Upper lobe of left lung (tissue), 6 donors: Measurements from ENCODE around the gene AZI2. TPM values are rescaled to one million over a fixed set of nuclear protein-coding genes. Genes with fewer than 3 reads are reported as not detected.

Experiments used
- ATAC-seq, 2 donors: fragments of 200-7000 bp; cut with Tn5 transposase; one replicate each; pipeline ENCODE4 v1.9.1; 2022; ENCODE audit warnings: mild to moderate bottlenecking in 2 of 2, moderate library complexity in 2 of 2; ENCODE audit not compliant: low FRiP score in 2 of 2
- DNase-seq, 2 donors: peaks; one replicate each; pipeline ENCODE4 v3.0.0-alpha.2; 2019 to 2020
- H3K27ac ChIP-seq, 4 donors: fragments of 200-600 bp; sonication (generic); one replicate each; pipeline ENCODE4 v1.5.1; 2016 to 2019
- H3K27me3 ChIP-seq, 4 donors: fragments of 200-600 bp; sonication (generic); one replicate each; pipeline ENCODE4 v1.5.1; 2017 to 2019
- H3K36me3 ChIP-seq, 4 donors: fragments of 200-600 bp; sonication (generic); one replicate each; pipeline ENCODE4 v1.5.1; 2016 to 2019
- H3K4me1 ChIP-seq, 4 donors: fragments of 200-600 bp; sonication (generic); one replicate each; pipeline ENCODE4 v1.5.1; 2018 to 2019
- H3K4me3 ChIP-seq, 4 donors: fragments of 200-600 bp; sonication (generic); one replicate each; pipeline ENCODE4 v1.5.1; 2017 to 2019; ENCODE audit warnings: mild to moderate bottlenecking in 2 of 4, moderate library complexity in 1 of 4
- H3K9me3 ChIP-seq, 4 donors: fragments of 200-600 bp; sonication (generic); one replicate each; pipeline ENCODE4 v1.5.1; 2018 to 2019
- CTCF ChIP-seq, 6 experiments: fragments of 450-650 bp in 4 of 6; fragments of 200-600 bp in 2 of 6; sonication (generic) in 2 of 6; IDR thresholded peaks; one replicate each; pipeline ENCODE4 v1.5.1; 2016 to 2019; ENCODE audit warnings: antibody characterized with exemption in 6 of 6
- EP300 ChIP-seq, 4 donors: sonication (generic); formaldehyde crosslinking; IDR thresholded peaks; one replicate each; pipeline ENCODE4 v1.5.1; 2017; ENCODE audit warnings: antibody characterized with exemption in 4 of 4, control low read depth in 2 of 4
- POLR2A ChIP-seq, 4 donors: fragments of 450-650 bp; IDR thresholded peaks; one replicate each; pipeline ENCODE4 v1.5.1; 2016 to 2017; ENCODE audit warnings: antibody characterized with exemption in 4 of 4, mild to moderate bottlenecking in 2 of 4
- POLR2AphosphoS5 ChIP-seq, 2 donors: sonication (generic); formaldehyde crosslinking; IDR thresholded peaks; one replicate each; pipeline ENCODE4 v1.5.1; 2017; ENCODE audit warnings: antibody characterized with exemption in 2 of 2
- WGBS, 2 donors: methylation state at CpG; one replicate each; pipeline ENCODE4 v1.1.5; 2017 to 2018; 5-methylcytosine and 5-hydroxymethylcytosine counted together
- total RNA-seq, 6 donors: library from RNA; depleted of rRNA in 4 of 6; stranded (reverse); fragments of >200 nt in 4 of 6; gene quantifications; one replicate each; pipeline versions ENCODE4 v1.1.0 to v1.2.1, GENCODE V29; 2016 to 2021
- donor health status: DM: no; HTN: no; CAD: no; lungs with moderate emphysema.
- donor health status: DM: no; HTN: yes; CAD: no; lungs with severe emphysema.

Gene AZI2
- total RNA-seq, 6 donors from 2014 or later = 48.2 to 101 (median 70.7) TPM

- H3K4me1 ChIP-seq = peaks cover 0 to 6% (median 0%) of the 10 kb centered on the region in 4 donors
- no peak overlapping the region for H3K27ac ChIP-seq
- TF ChIP-seq EP300 (IDR thresholded peaks at IDR 0.05) (no peak), CTCF (IDR thresholded peaks at IDR 0.05) (no peak), POLR2AphosphoS5 (IDR thresholded peaks at IDR 0.05) (no peak), POLR2A (IDR thresholded peaks at IDR 0.05) (no peak)
- H3K4me3 ChIP-seq = no peak overlapping the region
- ATAC-seq = no peak
- H3K9me3 ChIP-seq = no peaks in the 10 kb centered on the region
- no peaks in the 10 kb centered on the region for H3K36me3 ChIP-seq
- no peak for DNase-seq
- WGBS, 2 donors = 91 to 96% methylated on average over 1 of the region's 1 CpG
- no peaks in the 10 kb centered on the region for H3K27me3 ChIP-seq
These were observed 57.7 kb downstream of the AZI2 start for GRCh38 chr3:28290863-28291300.

GRCh38 chr3:28287046-28287445, 61.6 kb downstream of the AZI2 start:
- H3K9me3 ChIP-seq = no peaks in the 10 kb centered on the region
- no peaks in the 10 kb centered on the region for H3K36me3 ChIP-seq
- ATAC-seq = no peak
- no peaks in the 10 kb centered on the region for H3K27me3 ChIP-seq
- DNase-seq = no peak
- no peak overlapping the region for H3K27ac ChIP-seq
- TF ChIP-seq CTCF (IDR thresholded peaks at IDR 0.05) = no peak
- TF ChIP-seq POLR2A (IDR thresholded peaks at IDR 0.05) = no peak
- TF ChIP-seq POLR2AphosphoS5 (IDR thresholded peaks at IDR 0.05) = no peak
- TF ChIP-seq EP300 (IDR thresholded peaks at IDR 0.05) = no peak
- H3K4me1 ChIP-seq = peaks cover 0 to 6% (median 0%) of the 10 kb centered on the region in 4 donors
- WGBS, 2 donors = 86 to 87% methylated on average over 2 of the region's 2 CpGs
- no peak overlapping the region for H3K4me3 ChIP-seq

GRCh38 chr3:28286595-28286994, 62.0 kb downstream of the AZI2 start:
- Histone ChIP-seq H3K36me3 (no peaks in the 10 kb centered on the region), H3K4me3 (no peak overlapping the region), H3K9me3 (no peaks in the 10 kb centered on the region), H3K27ac (no peak overlapping the region), H3K27me3 (no peaks in the 10 kb centered on the region), H3K4me1 (peaks cover 0 to 6% (median 0%) of the 10 kb centered on the region in 4 donors)
- no peak for TF ChIP-seq POLR2A (IDR thresholded peaks at IDR 0.05)
- no peak for TF ChIP-seq EP300 (IDR thresholded peaks at IDR 0.05)
- peak; percentile 29 to 64 (median 52) for TF ChIP-seq CTCF (IDR thresholded peaks at IDR 0.05)
- no peak for TF ChIP-seq POLR2AphosphoS5 (IDR thresholded peaks at IDR 0.05)
- no peak for DNase-seq
- ATAC-seq = peak in 1 of 2 donors; percentile 83

GRCh38 chr3:28280781-28281180, 67.8 kb downstream of the AZI2 start:
- Histone ChIP-seq H3K4me3 (no peak overlapping the region), H3K27me3 (no peaks in the 10 kb centered on the region), H3K9me3 (no peaks in the 10 kb centered on the region), H3K27ac (no peak overlapping the region), H3K4me1 (peaks cover 0 to 6% (median 2%) of the 10 kb centered on the region in 4 donors), H3K36me3 (peaks cover 0 to under 1% (median 0%) of the 10 kb centered on the region in 4 donors)
- 63 to 76% methylated on average over 3 of the region's 3 CpGs for WGBS, 2 donors
- TF ChIP-seq POLR2A (IDR thresholded peaks at IDR 0.05) (no peak), CTCF (IDR thresholded peaks at IDR 0.05) (no peak)
- DNase-seq = no peak
- no peak for ATAC-seq

GRCh38 chr3:28279770-28280169, 68.9 kb downstream of the AZI2 start:
- WGBS, 2 donors = 46 to 48% methylated on average over 4 of the region's 4 CpGs
- H3K9me3 ChIP-seq = no peaks in the 10 kb centered on the region
- H3K27ac ChIP-seq = no peak overlapping the region
- H3K27me3 ChIP-seq = no peaks in the 10 kb centered on the region
- no peak overlapping the region for H3K4me3 ChIP-seq
- peaks cover 0 to 6% (median 2%) of the 10 kb centered on the region in 4 donors for H3K4me1 ChIP-seq
- DNase-seq (no peak), ATAC-seq (no peak)
- peaks cover 0 to 10% (median 2%) of the 10 kb centered on the region in 4 donors for H3K36me3 ChIP-seq
- TF ChIP-seq POLR2AphosphoS5 (IDR thresholded peaks at IDR 0.05) (no peak), CTCF (IDR thresholded peaks at IDR 0.05) (no peak), POLR2A (IDR thresholded peaks at IDR 0.05) (no peak), EP300 (IDR thresholded peaks at IDR 0.05) (no peak)
